T47D (cell line): Measurements from ENCODE around the gene CBLB.
A peak's percentile ranks its signal among the peaks of the same experiment; 100 is the strongest.

ENCODE experiments used
- DNase-seq, 2 experiments: peaks; one replicate each; pipeline versions ENCODE4 v3.0.0 to v3.0.0-alpha.2; 2011 to 2012; ENCODE audit warnings: low read depth in 1 of 2, low spot score in 1 of 2
- JUND ChIP-seq: IDR thresholded peaks from 2 replicates; pipeline ENCODE4 v1.6.1; 2012; ENCODE audit warnings: low read depth
- in situ Hi-C: cut with HindIII; loops from 2 replicates; pipeline ENCODE4 v1.10.0; 2016; ENCODE audit warnings: low sequenced_read_pairs, low pct_unique_long_range_greater_than_20kb

The CBLB gene

DNA sequence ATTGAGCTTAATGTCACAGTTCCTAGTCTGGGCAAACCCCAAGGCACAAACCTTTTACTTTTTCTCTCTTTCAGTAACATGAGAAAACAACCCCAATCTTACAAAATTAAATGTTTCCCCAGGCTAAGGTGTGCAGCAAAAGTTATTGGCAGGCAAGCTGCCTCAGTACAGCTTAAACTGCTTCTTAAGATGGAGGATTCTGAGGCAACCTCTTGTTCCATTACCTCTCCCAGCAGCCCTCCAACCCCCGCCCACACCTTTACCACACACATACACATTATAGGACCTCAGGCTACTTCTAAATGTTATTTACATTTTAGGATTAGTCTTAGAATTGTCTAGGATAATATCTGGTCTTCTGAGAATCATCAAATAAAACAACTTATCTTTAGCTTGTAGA lies 22.3 kb upstream of the CBLB start:
- in situ Hi-C loops, result no loop called here
- DNase-seq, result no peak
- TF ChIP-seq JUND, result no peak

DNA sequence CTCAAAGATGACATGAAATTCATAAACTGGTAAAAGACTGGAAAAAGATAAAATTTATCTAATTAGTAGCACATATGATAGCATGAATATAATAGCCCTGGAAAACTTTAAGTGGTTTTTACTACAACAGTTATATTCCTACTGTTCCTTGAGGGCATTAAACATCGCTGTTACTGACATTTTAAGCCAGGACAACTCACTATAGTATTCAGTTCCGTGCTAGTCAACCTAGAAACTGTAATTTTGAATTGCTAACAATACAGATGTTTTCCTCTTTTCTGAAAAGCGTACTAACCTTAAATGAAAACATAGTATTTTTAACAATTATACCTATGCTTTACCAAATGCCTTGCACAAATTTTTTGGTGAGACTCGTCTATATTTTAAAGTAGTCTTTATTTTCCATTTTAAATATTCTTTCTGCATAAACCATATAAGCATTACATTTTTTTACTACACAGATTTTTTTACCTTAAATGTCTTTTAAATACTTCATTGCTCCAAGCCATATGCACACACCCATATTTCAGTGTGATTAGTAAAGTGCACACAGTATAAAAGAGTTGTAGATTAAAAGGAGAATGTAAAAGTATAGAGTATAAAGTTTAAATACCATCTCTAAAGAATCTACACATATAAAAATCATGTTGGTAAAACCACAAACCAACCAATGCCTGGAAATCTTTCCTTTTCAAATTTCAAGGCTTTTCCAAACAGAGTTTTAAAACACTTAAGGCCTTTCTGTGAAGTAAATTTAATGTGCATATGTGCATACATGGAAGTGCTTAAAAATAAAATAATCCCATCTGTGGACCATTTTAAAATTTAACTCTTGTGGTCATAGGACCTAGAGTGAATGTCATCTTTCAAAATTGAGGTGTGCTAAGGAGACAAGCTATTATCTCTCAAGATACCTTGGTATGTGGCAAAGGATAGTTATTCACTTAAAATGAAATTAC lies 20.1 kb upstream of the CBLB start:
- no peak for DNase-seq
- in situ Hi-C loops, result no loop called here
- TF ChIP-seq JUND, result no peak

DNA sequence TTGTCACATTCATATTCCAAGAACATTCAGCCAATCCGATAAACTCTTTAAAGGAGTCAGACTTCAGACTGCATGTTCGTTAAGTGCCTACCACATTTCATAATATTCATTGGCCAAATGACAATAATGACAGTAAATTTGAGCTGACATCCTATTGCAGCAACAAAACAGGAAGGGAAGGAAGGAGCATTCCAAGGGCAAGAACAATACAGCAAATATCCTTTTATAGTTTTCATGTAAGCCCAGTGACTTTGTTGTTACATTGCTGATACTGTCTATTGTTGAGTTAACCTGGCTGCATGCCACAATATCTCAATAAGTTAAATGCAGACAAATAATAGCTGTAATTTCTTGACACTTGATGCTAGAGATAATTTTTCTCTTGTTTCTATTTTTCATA lies 16.4 kb upstream of the CBLB start:
- in situ Hi-C loops, result no loop called here
- TF ChIP-seq JUND, result no peak
- DNase-seq, result no peak

DNA sequence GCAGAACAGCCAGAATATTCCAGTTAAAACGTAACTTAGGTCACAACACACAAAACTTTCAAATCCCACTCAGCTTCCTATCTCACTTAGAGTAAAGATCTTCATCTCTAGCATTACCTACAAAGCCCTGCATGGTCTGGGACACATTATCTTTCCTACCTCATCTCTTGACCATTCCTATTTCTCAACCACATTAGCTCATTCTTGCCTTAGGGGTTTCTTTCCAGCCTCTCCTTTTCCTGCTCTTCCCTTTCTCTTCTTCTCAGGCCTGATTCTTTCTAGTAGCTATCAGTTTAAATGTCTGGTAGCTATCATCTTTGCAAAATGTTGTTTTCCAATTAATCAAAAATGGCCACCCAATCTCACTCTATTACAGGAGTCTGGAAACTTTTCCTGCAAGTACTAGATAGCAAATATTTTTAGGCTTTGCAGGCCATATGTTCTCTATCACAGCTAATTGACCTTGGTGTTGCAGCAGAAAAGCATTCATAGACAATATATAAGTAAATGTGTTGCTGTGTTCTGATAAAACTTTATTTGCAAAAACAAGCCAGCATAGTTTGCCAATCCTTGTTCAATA lies 15.1 kb upstream of the CBLB start:
- no peak for TF ChIP-seq JUND
- in situ Hi-C loops, result no loop called here
- DNase-seq, result no peak

DNA sequence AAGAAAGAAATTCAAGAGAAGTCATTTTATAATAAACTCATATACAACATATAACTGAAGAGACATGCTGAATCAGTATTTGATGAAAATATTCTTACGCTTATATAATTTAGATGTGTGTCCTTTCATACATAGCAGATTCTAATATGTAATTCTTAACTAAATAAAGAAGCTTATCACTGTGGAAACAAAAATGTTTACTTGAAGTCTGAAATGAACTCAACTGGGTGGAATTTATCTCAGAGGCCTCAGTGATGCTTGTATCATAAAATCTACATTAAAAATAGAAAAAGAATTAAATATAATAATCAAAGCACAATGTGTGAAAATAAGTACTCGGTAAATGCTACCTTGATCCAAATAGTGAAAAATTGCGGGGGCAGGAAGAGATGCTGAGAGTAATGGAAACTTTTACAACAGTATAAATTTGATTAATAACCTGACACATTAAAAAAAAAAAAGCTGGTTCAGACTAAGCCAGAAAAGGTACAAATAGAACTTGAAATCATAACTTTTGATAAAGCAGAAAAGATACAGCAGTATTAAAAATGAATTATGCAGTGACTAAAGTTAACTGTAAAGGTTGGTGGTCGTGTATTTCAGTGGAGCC lies 12.0 kb upstream of the CBLB start:
- TF ChIP-seq JUND, result no peak
- in situ Hi-C loops, result no loop called here
- DNase-seq, result no peak

DNA sequence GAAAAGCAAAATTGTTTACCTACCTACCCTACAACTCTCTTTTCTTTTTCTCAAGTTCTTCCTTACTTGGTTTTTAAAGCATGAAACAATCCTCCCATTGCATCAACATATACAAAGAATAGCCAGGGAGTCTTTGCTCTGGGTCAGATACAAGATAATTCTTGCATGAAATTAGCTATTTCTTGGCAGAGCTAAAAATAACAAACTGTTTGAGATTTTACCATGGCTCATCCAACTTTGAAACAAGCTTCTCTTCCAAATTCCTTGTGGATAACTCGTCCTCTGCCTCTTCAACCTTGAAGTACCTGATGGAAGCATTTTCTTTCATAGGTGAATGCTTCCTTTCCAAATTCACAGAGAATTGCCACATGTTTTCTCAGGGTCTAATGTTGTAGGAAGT lies 9.2 kb upstream of the CBLB start:
- no peak for DNase-seq
- in situ Hi-C loops, result no loop called here
- no peak for TF ChIP-seq JUND

DNA sequence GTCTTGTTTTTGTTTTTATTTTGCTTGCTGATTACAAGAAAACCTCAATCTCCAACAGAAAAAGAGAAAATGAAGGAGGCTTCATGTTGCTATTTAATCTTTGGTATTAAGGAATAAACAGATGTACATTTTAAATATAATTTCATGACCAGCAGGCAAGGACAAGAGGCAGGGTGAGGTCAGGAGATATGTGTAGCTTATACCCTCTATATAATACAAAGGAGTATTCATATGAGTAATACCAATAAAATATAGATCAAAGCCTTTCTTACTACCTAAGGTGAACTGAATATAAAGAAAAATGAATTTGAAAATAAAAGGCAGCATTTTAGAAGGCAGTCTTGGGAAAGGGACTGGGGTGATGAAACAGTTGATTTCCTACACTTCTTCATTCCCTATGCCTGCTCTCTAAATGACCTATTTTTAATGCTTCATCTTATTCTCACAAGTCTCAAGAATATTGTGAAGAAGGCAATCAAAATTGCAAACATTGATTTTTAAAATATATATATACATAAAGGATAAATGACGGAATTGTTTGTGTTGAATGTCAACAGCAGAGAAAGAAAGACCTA lies 8.6 kb upstream of the CBLB start:
- no peak for DNase-seq
- in situ Hi-C loops, result no loop called here
- no peak for TF ChIP-seq JUND

DNA sequence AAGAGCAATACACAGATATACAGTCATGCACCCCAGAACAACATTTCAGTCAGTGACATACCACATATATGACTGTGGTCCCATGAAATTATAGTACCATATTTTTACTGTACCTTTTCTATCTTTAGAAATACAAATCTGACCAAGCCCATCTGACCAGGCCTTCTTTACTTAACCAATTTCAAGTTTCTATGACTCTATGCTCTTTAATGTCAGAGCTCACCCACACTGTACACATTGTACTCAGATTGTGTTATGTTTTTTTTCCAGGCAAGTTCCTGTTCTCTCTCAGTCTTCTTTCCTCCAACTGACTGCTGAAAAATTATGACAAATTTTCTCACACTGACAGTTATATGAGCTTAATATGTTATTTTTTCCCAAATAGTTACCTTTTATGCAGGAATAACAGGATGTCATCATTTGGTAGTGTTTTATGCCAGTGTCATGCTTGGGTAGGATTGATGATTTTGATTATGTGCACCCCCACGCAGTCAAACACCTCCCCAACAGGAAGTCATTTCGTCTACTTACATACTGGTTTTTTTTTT lies 8.0 kb upstream of the CBLB start:
- no peak for DNase-seq
- TF ChIP-seq JUND, result no peak
- in situ Hi-C loops, result no loop called here

DNA sequence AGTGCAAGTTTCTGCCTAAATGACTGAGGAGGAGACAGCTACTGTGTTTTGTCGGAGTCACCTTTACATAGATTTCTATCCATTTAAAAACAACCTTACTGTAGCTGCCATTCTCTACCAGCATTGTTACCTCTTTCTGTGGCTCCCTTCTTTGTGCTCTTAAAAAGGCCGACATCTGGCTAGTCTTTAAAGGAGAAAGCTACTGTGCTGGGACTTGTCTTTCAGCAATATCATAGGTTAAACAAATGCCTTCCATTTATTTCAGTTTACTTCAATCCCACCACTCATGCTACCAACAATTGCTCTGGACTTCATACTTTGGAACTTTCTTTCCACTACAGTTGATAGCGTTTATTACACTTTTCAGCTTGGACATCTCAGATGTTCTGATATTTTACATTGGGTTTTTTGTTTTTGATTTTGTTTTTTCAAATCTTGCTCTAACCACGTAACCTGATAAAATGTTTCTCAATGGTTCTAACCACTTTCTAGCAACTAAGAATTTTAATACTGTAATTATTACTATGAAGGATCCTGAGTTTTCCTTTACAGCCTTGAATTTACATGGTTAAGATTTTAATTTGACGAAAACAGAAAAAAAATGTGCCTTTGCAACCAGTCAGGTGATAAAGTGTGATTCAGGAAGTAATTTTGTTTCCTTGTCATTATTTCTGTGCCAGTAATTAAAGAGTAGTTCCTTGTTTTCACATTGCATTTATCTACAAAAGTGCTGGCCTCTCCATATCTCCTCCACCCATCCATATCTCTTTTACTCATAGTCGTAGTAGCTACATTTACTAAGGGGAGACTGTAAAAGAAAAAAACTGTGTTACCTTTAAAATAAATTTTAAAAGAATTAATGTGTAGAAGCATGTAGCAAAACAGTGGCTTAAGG lies 1.3 kb upstream of the CBLB start:
- in situ Hi-C loops, result no loop called here
- TF ChIP-seq JUND, result no peak
- DNase-seq, result no peak

DNA sequence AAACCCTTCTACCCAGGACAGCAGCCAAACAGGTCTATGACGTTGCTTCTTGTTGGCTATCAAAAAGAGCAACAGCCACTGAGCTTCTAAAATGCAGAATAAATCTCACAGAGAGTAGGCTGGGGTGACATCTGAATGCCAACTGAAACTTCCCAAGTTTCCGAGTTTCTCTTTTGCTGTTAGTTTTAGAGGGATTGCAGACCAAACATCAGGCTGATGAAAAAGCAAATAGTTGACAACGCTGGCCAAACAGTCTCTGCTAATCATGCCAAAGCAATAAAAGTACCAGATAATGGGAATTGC lies 670 bp upstream of the CBLB start:
- in situ Hi-C loops, result no loop called here
- no peak for DNase-seq
- TF ChIP-seq JUND, result no peak

DNA sequence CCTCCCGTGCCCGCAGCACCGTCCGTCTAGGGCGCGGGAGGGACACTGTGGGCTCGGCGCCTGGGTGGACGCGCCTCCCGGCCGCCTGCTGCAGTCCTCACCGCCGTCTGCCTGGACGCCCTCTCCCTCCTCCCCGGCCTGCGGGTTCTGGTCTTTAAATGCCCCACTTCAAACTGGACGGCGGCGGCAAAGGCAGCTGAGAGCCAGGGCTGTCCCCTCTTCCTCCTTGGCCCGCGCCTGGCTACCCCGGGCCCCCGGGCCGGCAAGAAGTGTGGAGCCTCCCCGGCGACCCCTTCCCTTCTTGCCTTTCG lies 426 bp downstream of the CBLB start:
- in situ Hi-C loops, result no loop called here
- TF ChIP-seq JUND, result no peak
- DNase-seq, result peak; percentile 25 to 54

DNA sequence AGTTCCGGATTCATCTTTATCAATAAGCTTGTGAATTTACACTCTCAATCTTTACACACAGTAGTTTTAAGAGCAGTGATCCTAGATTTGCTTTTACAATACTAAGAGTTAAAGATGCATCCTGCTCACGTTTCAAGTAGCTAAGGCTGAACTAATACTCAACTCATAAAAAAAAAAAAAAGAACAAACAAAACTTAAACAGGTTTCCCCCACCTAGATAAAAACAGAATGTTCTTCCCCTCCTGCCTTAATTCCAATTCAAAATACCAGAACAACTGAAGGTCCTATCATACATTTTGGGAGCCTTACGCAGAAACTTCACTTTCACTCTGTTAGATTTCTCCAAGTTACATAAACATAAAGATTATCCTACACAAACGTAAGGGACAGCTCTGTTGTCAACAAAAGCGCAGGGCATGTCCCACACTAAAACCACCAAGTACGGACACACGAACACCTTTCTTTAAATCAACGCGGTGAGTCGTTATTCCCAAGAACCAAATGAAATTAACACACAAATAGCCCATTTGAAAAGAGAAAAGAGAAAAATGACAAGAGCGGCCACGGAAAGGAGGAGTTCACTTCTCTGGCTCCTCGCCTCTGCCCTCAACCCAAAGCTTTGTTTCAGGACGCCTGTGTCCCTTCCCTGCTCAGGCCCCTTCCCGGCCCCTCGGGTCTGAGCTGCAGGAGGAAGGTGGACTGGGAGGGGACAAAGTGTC lies 941 bp downstream of the CBLB start:
- TF ChIP-seq JUND, result no peak
- in situ Hi-C loops, result no loop called here
- no peak for DNase-seq
